HepG2 (cell line): ENCODE data around the gene PGAP3. TPM values are rescaled to one million over a fixed set of nuclear protein-coding genes. Genes with fewer than 3 reads are reported as not detected.

Experiments used
- EZH2 ChIP-seq: conservative IDR thresholded peaks from 2 replicates; pipeline ENCODE4 v1.6.1; 2012; ENCODE audit warnings: mild to moderate bottlenecking, low read depth, low read length, moderate library complexity
- FOXJ3 ChIP-seq: sonication (generic); formaldehyde crosslinking; IDR thresholded peaks from 2 replicates; pipeline ENCODE4 v1.4.0; 2020; ENCODE audit warnings: missing genetic modification reagents, mild to moderate bottlenecking, borderline replicate concordance
- GTF3A ChIP-seq: sonication (generic); formaldehyde crosslinking; conservative IDR thresholded peaks from 2 replicates; pipeline ENCODE4 v1.4.0; 2020; ENCODE audit warnings: mild to moderate bottlenecking, missing genetic modification reagents
- MAX ChIP-seq: IDR thresholded peaks from 2 replicates; pipeline ENCODE4 v1.6.1; 2012; ENCODE audit warnings: inconsistent platforms
- NFAT5 ChIP-seq: sonication (generic); formaldehyde crosslinking; IDR thresholded peaks from 2 replicates; pipeline ENCODE4 v1.4.0; 2020; ENCODE audit warnings: missing genetic modification reagents
- NR0B2 ChIP-seq: sonication (generic); formaldehyde crosslinking; IDR thresholded peaks from 2 replicates; pipeline ENCODE4 v1.4.0; 2020; ENCODE audit warnings: mild to moderate bottlenecking, missing genetic modification reagents
- polyA plus RNA-seq, 8 experiments: library from polyadenylated mRNA; depleted of rRNA in 3 of 8; stranded (reverse) in 7 of 8; unstranded in 1 of 8; fragments of >200 nt; fragmentation: Illumina TruSeq in 4 of 8; extraction: Trizol in 4 of 8; gene quantifications; 2 replicates each; pipeline versions ENCODE4 v1.2.1 to v1.2.3, GENCODE V29; 2011 to 2016; ENCODE audit warnings: low read depth in 4 of 8, missing spikeins in 1 of 8, mixed read lengths in 1 of 8; ENCODE audit not compliant: insufficient read depth in 1 of 8
- total RNA-seq, 5 experiments: library from RNA; depleted of rRNA; stranded (reverse); fragments of >200 nt; fragmentation: Illumina TruSeq; extraction: Trizol; gene quantifications; 2 replicates each; pipeline ENCODE4 v1.2.3, GENCODE V29; 2016; ENCODE audit warnings: low read depth in 1 of 5

Gene PGAP3
- total and polyA plus RNA-seq, 2 of the 13 experiments (the other 11 are each of a cell fraction or from before 2014, with no cell fraction given): 11.9 to 14.6 TPM

- TF ChIP-seq NFAT5 (CRISPR knock-in tag): no peak
- TF ChIP-seq FOXJ3 (CRISPR knock-in tag): no peak
- 0 out of 2 replicates have a peak, but pooled peaks have one; percentile 9 for TF ChIP-seq MAX
- TF ChIP-seq NR0B2 (CRISPR knock-in tag): no peak
- peak; percentile 25 for TF ChIP-seq EZH2
- no peak for TF ChIP-seq GTF3A (CRISPR knock-in tag)
These were observed 60.7 kb downstream of the PGAP3 start (continued) for GRCh38 chr17:39627047-39627711.
